GM12891 (cell line): Measurements from ENCODE around the gene IZUMO1.

Experiments used
- PAX5 ChIP-seq: IDR thresholded peaks from 2 replicates; pipeline ENCODE4 v1.6.1; 2011; ENCODE audit warnings: low read length, moderate library complexity, mild to moderate bottlenecking; ENCODE audit not compliant: insufficient read depth, severe bottlenecking
- POLR2A ChIP-seq: IDR thresholded peaks from 2 replicates; pipeline ENCODE4 v1.6.1; 2011; ENCODE audit warnings: low read depth, low read length, control low read depth
- POLR2AphosphoS5 ChIP-seq: IDR thresholded peaks from 2 replicates; pipeline ENCODE4 v1.6.1; 2011; ENCODE audit warnings: low read depth, low read length, control low read depth
- TAF1 ChIP-seq: IDR thresholded peaks from 2 replicates; pipeline ENCODE4 v1.6.1; 2011; ENCODE audit warnings: low read depth, low read length, control low read depth

DNA sequence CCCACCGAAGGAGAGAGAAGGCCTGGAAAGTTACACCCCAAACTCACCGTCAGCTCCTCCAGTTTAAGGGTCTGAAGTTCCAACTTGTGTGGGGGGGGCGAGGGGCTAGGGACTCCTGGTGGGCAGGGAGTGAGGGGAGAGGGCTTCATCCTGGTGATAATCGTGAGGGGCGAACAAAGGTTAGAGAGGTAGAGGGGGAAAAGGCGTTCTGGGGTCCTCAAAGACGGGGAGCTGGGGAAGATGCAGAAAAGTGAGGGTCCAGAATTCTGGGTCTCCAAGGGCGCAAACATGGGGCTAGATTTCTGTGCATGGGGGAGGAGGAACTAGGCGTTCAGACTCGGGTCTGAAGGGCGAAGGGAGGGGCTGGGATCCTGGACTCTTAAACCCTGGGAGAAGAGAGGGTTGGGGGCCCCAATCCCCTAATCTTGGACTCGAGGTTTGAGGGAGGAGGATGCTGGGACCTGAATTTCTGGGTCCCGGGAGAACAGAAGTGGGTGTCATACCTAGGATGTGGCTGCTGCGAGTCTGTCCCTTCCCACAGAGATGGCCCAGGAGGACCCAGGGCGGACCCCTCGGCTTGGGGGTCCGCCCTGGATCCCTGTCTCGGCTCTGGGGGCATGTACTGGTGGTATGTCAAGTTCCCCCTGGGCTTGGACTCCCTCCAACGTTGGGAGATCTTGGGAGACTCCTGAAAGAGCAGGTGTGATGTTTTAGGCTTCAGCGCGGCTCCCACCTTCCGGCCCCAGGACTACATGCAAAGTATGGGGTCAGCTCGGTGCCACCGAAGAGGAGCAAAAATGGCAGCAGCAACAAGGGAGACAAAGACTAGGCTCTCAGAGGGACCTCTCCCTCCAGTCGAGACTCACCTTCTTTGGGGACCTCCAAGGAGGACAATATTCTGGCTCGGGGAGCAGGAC lies 31.7 kb downstream of the IZUMO1 start:
- TF ChIP-seq PAX5 (no peak), TAF1 (no peak), POLR2AphosphoS5 (no peak), POLR2A (no peak)
